ENCODE data around the gene MMP1.

Gene MMP1

GRCh38 chr11:102802341-102802740, 4.4 kb upstream of the MMP1 start:
- no peak for DNase-seq

- no peak for DNase-seq
Observed at GRCh38 chr11:102800767-102801166, 2.8 kb upstream of the MMP1 start.

- DNase-seq: no peak
Observed at GRCh38 chr11:102799681-102800340, 1.9 kb upstream of the MMP1 start.

- DNase-seq: no peak
Observed at GRCh38 chr11:102794382-102794781, 3.6 kb downstream of the MMP1 start.

GRCh38 chr11:102793677-102794290, 4.2 kb downstream of the MMP1 start:
- DNase-seq: no peak

GRCh38 chr11:102792604-102793003, 5.4 kb downstream of the MMP1 start:
- no peak for DNase-seq

- no peak for DNase-seq
Observed at GRCh38 chr11:102791271-102792036, 6.5 kb downstream of the MMP1 start.

- DNase-seq: no peak
Observed at GRCh38 chr11:102788334-102788995, 9.5 kb downstream of the MMP1 start.

GRCh38 chr11:102784380-102784779, 13.6 kb downstream of the MMP1 start:
- DNase-seq: no peak

GRCh38 chr11:102783720-102784119, 14.2 kb downstream of the MMP1 start:
- DNase-seq: no peak

- no peak for DNase-seq
Observed at GRCh38 chr11:102783016-102783415, 14.9 kb downstream of the MMP1 start.

- no peak for DNase-seq
Observed at GRCh38 chr11:102781676-102782075, 16.3 kb downstream of the MMP1 start.

- DNase-seq: no peak
Observed at GRCh38 chr11:102780491-102780918, 17.5 kb downstream of the MMP1 start, which contains the start of gene MMP10. Gene MMP10, minus strand, starts transcription at chr11:102780628. Its CDS starts 37 bp downstream, at chr11:102780591.

- no peak for DNase-seq
Observed at GRCh38 chr11:102776454-102776853, 21.5 kb downstream of the MMP1 start.

- no peak for DNase-seq
Observed at GRCh38 chr11:102773386-102773785, 24.6 kb downstream of the MMP1 start.

GRCh38 chr11:102771351-102771750, 26.6 kb downstream of the MMP1 start:
- no peak for DNase-seq

GRCh38 chr11:102770191-102770590, 27.8 kb downstream of the MMP1 start:
- DNase-seq: no peak

GRCh38 chr11:102767800-102768199, 30.2 kb downstream of the MMP1 start:
- no peak for DNase-seq

GRCh38 chr11:102763440-102763839, 34.5 kb downstream of the MMP1 start:
- no peak for DNase-seq

- no peak for DNase-seq
Observed at GRCh38 chr11:102762361-102762767, 35.6 kb downstream of the MMP1 start.

- DNase-seq: no peak
Observed at GRCh38 chr11:102761646-102762238, 36.2 kb downstream of the MMP1 start.

- DNase-seq: no peak
Observed at GRCh38 chr11:102760344-102761035, 37.5 kb downstream of the MMP1 start.
